T47D (cell line): Measurements from ENCODE around the gene LHFPL6.

Source experiments
- DNase-seq, 2 experiments: peaks; one replicate each; pipeline versions ENCODE4 v3.0.0 to v3.0.0-alpha.2; 2011 to 2012; ENCODE audit warnings: low read depth in 1 of 2, low spot score in 1 of 2
- JUND ChIP-seq: IDR thresholded peaks from 2 replicates; pipeline ENCODE4 v1.6.1; 2012; ENCODE audit warnings: low read depth
- in situ Hi-C: cut with HindIII; loops from 2 replicates; pipeline ENCODE4 v1.10.0; 2016; ENCODE audit warnings: low sequenced_read_pairs, low pct_unique_long_range_greater_than_20kb

Gene LHFPL6

DNA sequence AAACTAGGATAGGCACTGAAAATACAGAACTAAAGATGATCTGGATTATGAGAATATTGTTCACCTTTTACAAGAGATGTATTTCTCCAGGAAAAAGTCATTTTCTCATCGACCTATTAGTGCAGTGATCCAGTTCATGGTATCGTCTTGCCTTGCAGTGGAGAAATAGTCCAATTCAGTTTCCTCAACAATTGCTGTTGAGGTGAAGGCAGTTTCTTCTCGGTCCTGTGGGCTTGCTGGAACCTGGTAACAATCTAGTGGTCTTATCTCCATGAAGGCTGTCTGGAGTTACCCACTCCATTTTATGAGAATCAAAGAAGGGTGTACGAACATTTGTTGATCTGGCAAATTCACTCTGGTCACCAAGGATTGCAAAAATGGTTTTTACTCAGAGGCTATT lies 266.8 kb downstream of the LHFPL6 start:
- TF ChIP-seq JUND: no peak
- no peak for DNase-seq
- in situ Hi-C loops: no loop called here

DNA sequence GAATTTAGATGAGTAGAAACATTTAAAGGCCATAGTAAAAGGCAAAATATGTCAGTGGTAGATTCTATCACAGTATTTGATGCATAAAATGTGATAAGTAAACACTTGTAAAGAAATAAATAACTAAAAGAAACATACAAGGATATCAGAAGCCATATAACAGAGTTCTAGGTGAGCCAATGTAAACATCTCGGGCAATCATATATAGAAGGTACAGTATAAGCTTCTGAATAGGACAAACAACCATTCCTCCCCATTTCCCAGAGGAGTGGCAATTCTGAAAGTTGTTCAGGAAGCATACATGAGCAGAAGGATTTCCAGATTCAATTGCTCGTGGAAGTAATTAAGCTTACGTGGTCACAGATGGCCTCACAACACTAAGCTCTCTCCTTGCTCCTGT lies 267.3 kb downstream of the LHFPL6 start:
- DNase-seq: no peak
- in situ Hi-C loops: no loop called here
- no peak for TF ChIP-seq JUND

GRCh38 chr13:39330504-39330903 lies 272.5 kb downstream of the LHFPL6 start:
- DNase-seq: no peak
- TF ChIP-seq JUND: no peak
- in situ Hi-C loops: no loop called here

DNA sequence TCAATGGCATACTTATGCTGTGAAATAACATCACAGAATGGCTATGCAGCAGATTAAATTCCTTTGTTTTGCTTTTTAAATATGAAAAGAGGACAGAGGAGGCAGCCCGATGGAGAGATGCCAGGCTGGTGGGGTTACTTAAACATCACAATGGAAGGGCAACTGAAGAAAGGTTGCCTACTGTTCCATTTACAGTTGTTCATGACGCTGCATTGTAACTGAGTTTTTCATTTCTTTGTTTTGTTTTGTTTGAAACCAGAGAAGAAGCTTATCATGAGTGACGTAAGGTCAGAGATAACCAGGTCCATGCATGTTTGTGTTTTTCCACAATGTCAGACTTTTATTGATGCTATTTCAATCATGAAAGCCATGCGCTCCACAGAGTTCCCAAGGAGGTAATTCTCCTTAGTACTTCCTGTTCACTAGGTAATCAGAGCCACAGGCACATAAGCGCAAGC lies 273.8 kb downstream of the LHFPL6 start:
- no peak for TF ChIP-seq JUND
- in situ Hi-C loops: no loop called here
- DNase-seq: no peak

- no peak for TF ChIP-seq JUND
- no peak for DNase-seq
- in situ Hi-C loops: no loop called here
These were observed 275.9 kb downstream of the LHFPL6 start for GRCh38 chr13:39327172-39327479.

DNA sequence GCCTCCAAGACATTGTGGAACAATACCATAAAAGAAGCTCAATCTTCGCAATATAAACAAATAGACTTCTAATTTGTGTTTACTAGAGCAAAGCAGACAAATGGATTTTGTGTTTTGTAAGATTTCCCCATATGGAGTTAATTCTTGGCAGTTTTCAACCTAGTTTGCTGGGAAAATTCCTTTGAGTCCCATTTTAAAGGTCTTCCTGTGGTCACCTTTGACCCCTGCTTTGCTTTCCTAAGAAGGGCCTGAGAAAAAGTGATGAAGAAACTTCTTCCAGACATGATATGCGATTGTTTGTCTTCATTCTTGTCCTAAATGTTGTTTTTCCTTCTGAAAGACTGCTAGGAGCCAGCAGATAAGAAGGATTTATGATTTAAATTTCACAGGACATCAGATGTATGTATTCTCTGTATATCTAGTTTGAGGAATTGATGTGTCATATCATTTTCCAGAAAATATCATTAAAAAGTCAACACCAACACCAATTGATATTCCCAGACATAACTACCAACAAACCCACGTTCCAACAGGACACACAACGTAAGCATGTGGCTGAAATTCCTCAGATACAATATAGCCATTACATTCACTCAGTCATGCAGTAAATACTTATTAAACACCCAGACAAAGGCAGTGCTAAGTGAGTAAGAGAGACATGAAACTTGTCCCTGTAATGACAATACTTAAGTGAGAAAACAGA lies 276.4 kb downstream of the LHFPL6 start:
- in situ Hi-C loops: no loop called here
- no peak for DNase-seq
- TF ChIP-seq JUND: no peak

GRCh38 chr13:39324806-39325311 lies 278.1 kb downstream of the LHFPL6 start:
- no peak for DNase-seq
- in situ Hi-C loops: no loop called here

GRCh38 chr13:39322836-39323585 lies 280.0 kb downstream of the LHFPL6 start:
- no peak for TF ChIP-seq JUND
- in situ Hi-C loops: no loop called here
- no peak for DNase-seq

More at GRCh38 chr13:39324806-39325311, 278.1 kb downstream of the LHFPL6 start:
- TF ChIP-seq JUND: no peak

GRCh38 chr13:39321574-39321973 lies 281.4 kb downstream of the LHFPL6 start:
- DNase-seq: no peak
- in situ Hi-C loops: no loop called here
- TF ChIP-seq JUND: no peak

GRCh38 chr13:39318161-39318560 lies 284.8 kb downstream of the LHFPL6 start:
- TF ChIP-seq JUND: no peak
- in situ Hi-C loops: no loop called here
- DNase-seq: no peak

DNA sequence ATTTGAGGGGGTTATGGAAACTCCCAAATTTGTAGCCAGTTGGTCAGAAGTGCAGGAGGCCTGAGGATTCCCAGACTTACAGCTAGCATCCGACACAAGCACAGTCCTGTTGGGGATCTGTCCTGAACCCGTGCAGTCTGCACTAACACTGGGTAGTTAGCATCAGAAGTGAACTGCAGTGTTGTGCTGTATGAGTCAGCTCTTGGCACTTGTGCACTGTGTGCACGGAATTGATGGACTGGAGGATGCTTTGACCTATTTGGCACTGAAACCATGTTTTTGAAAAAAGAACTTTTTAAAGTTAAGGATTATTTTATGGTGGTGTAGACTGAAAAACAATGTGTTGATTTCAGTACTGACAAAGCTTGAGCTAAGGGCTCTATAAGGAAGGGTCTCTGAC lies 285.7 kb downstream of the LHFPL6 start:
- in situ Hi-C loops: no loop called here
- no peak for TF ChIP-seq JUND
- DNase-seq: no peak

GRCh38 chr13:39315796-39316195 lies 287.2 kb downstream of the LHFPL6 start:
- no peak for DNase-seq
- in situ Hi-C loops: no loop called here
- TF ChIP-seq JUND: no peak

GRCh38 chr13:39313721-39314120 lies 289.3 kb downstream of the LHFPL6 start:
- no peak for TF ChIP-seq JUND
- in situ Hi-C loops: no loop called here
- no peak for DNase-seq
